SK-N-SH (cell line): ENCODE measurements around the gene STIP1. TPM values are rescaled to one million over a fixed set of nuclear protein-coding genes. Genes with fewer than 3 reads are reported as not detected.

Source experiments
- CTCF ChIA-PET: fragments of 300-600, 350-600 bp; formaldehyde crosslinking; extraction: SDS; loops from one replicate; lab custom pipeline; 2021; lab: Yijun Ruan, JAX
- POLR2A ChIA-PET: fragments of 350-600 bp; sonication (Branson Sonifier 250); formaldehyde crosslinking; extraction: SDS; loops from one replicate; lab custom pipeline; 2020; ENCODE audit warnings: antibody characterized with exemption, inconsistent platforms; lab: Yijun Ruan, JAX
- DNase-seq: peaks from one replicate; pipeline ENCODE4 v3.0.0; 2012
- H2AFZ ChIP-seq: fragments of 200-600 bp; sonication (generic); 2 replicates; pipeline ENCODE4 v1.8.1; 2016; ENCODE audit warnings: antibody characterized with exemption, mild to moderate bottlenecking, low read depth
- H3F3A ChIP-seq: fragments of 200-600 bp; sonication (generic); replicated peaks from 2 replicates; pipeline ENCODE3; 2016; ENCODE audit warnings: antibody characterized with exemption, mild to moderate bottlenecking; ENCODE audit not compliant: insufficient read depth
- H3K27ac ChIP-seq, 2 experiments: fragments of 200-500 bp in 1 of 2; fragments of 200-600 bp in 1 of 2; sonication (Bioruptor generic) in 1 of 2; sonication (generic), shearing (Covaris generic) in 1 of 2; 2 replicates each; pipeline versions ENCODE4 v1.5.1 to v1.6.1; 2014 to 2016; ENCODE audit warnings: low read depth in 2 of 2, inconsistent platforms in 1 of 2, low read length in 1 of 2, mild to moderate bottlenecking in 1 of 2, mixed read lengths in 1 of 2
- H3K27me3 ChIP-seq: fragments of 200-600 bp; sonication (generic), shearing (Covaris generic); 2 replicates; pipeline ENCODE4 v1.6.1; 2016; ENCODE audit warnings: mixed run types; ENCODE audit not compliant: insufficient read depth
- H3K36me3 ChIP-seq, 2 experiments: fragments of 200-500 bp in 1 of 2; fragments of 200-600 bp in 1 of 2; sonication (Bioruptor generic) in 1 of 2; sonication (generic) in 1 of 2; replicated peaks in 1 of 2; 2 replicates each; pipeline versions ENCODE3 to v1.5.1; 2014 to 2016; ENCODE audit warnings: low read length in 1 of 2, mild to moderate bottlenecking in 1 of 2; ENCODE audit not compliant: insufficient read depth in 2 of 2, control insufficient read depth in 1 of 2
- H3K4me1 ChIP-seq, 2 experiments: fragments of 200-500 bp in 1 of 2; fragments of 200-600 bp in 1 of 2; sonication (Bioruptor generic) in 1 of 2; sonication (generic), shearing (Covaris generic) in 1 of 2; 2 replicates each; pipeline versions ENCODE4 v1.5.1 to v1.6.1; 2014 to 2016; ENCODE audit warnings: low read depth in 1 of 2, low read length in 1 of 2, mixed run types in 1 of 2; ENCODE audit not compliant: insufficient read depth in 2 of 2, control insufficient read depth in 1 of 2
- H3K4me2 ChIP-seq: fragments of 200-600 bp; sonication (generic), shearing (Covaris generic); 2 replicates; pipeline ENCODE4 v1.6.1; 2017; ENCODE audit warnings: mixed run types
- H3K4me3 ChIP-seq, 2 experiments: fragments of 200-500 bp in 1 of 2; fragments of 200-600 bp in 1 of 2; sonication (Bioruptor generic) in 1 of 2; sonication (generic), shearing (Covaris generic) in 1 of 2; 2 replicates each; pipeline versions ENCODE4 v1.5.1 to v1.8.1; 2014 to 2016; ENCODE audit warnings: low read depth in 2 of 2, inconsistent platforms in 1 of 2, low read length in 1 of 2, mild to moderate bottlenecking in 1 of 2, mixed read lengths in 1 of 2, moderate library complexity in 1 of 2
- H3K79me2 ChIP-seq: fragments of 200-600 bp; sonication (generic); 2 replicates; pipeline ENCODE4 v1.8.1; 2017; ENCODE audit warnings: mild to moderate bottlenecking; ENCODE audit not compliant: insufficient read depth
- H3K9ac ChIP-seq: fragments of 200-600 bp; sonication (generic); 2 replicates; pipeline ENCODE4 v1.6.1; 2017; ENCODE audit warnings: mixed run types
- H3K9me2 ChIP-seq: fragments of 200-600 bp; sonication (generic); 2 replicates; pipeline ENCODE4 v1.6.1; 2017; ENCODE audit warnings: mixed run types
- H3K9me3 ChIP-seq: fragments of 200-600 bp; sonication (generic); 2 replicates; pipeline ENCODE4 v1.6.1; 2017; ENCODE audit warnings: mixed run types, mild to moderate bottlenecking, moderate library complexity
- H4K20me1 ChIP-seq: fragments of 200-600 bp; sonication (generic); 2 replicates; pipeline ENCODE4 v1.6.1; 2017; ENCODE audit warnings: mild to moderate bottlenecking, mixed run types; ENCODE audit not compliant: insufficient read depth
- JUND ChIP-seq: IDR thresholded peaks from 2 replicates; pipeline ENCODE4 v1.4.0; 2012
- NRF1 ChIP-seq: IDR thresholded peaks from 2 replicates; pipeline ENCODE4 v1.6.1; 2012; ENCODE audit warnings: low read depth, mild to moderate bottlenecking, low read length
- RAD21 ChIP-seq: IDR thresholded peaks from 2 replicates; pipeline ENCODE4 v1.6.1; 2012; ENCODE audit warnings: mild to moderate bottlenecking, low read length
- SIN3A ChIP-seq: IDR thresholded peaks from 2 replicates; pipeline ENCODE4 v1.6.1; 2012; ENCODE audit warnings: low read depth, mild to moderate bottlenecking, low read length, moderate library complexity, borderline replicate concordance
- SMC3 ChIP-seq: IDR thresholded peaks from 2 replicates; pipeline ENCODE4 v1.6.1; 2012; ENCODE audit warnings: low read depth, low read length, improper control_type of control experiment
- WGBS: methylation state at CpG from one replicate; pipeline ENCODE4 v1.1.6; 2017; ENCODE audit warnings: low lambda C conversion rate; 5-methylcytosine and 5-hydroxymethylcytosine counted together
- polyA plus RNA-seq, 3 experiments: library from polyadenylated mRNA; depleted of rRNA; stranded (reverse); fragments of >200 nt; gene quantifications; 2 replicates each; pipeline ENCODE4 v1.2.3, GENCODE V29; 2012
- TF ChIP-seq, protein P1 (sequence below): fragments of 200-600 bp; sonication (generic); IDR thresholded peaks from 2 replicates; pipeline ENCODE4 v1.6.1; 2017; ENCODE audit warnings: antibody characterized with exemption, mild to moderate bottlenecking, moderate library complexity
- TF ChIP-seq, protein P2 (sequence below): IDR thresholded peaks from 2 replicates; pipeline ENCODE4 v1.4.0; 2012; ENCODE audit warnings: low read depth

STIP1 gene
- polyA plus RNA-seq, 1 of the 3 experiments (the other 2 are of a cell fraction): 163 TPM

DNA sequence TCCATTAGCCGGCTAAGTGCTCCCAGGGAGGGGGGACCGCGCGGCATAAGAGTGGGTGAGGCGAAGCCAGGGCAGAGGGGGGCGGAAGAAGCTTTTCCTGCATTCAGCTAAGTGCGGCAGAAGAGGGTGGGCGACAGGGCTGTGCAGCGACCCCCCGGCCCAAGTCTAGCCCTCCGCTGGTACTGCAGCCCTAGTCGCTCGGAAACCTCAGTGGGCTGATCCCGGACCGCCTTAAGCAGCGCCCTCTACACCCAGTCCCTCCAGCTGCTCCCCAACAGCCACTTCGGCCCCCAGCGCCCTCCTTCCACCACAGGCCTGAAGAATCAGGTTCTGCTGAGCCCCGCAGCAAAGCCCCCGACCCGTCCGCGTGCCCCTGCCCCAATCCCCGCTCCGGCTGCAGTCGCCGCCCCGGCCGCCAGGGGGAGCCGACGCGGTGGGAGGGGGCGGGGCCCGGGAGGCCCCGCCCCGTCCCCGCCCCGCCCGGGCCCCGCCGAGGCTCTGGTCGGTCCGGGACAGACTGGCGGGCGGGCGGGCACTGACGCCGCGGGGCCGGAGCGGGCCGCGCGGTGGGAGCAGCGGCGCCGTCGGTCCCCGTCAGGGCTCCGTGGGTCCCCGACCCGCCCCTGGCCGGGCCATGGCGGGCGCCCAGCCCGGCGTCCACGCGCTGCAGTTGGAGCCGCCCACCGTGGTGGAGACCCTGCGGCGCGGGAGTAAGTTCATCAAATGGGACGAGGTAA, 65.2 kb downstream of the STIP1 start, which contains the start of gene PLCB3:
Gene PLCB3, plus strand, starts transcription at position 515 of the 737 bp plus-strand sequence. Its CDS starts 120 bp downstream, at position 635.
- peak within 1 kb of the TSS; percentile 32 to 81 for H3K27ac ChIP-seq
- peaks cover 8% of the 10 kb centered on the region for H3F3A ChIP-seq
- H3K36me3 ChIP-seq: peaks cover 4 to 18% of the 10 kb centered on the region in 2 experiments
- peak; percentile 96 for DNase-seq
- TF ChIP-seq JUND (no peak), SMC3 (peak; percentile 17)
- TF ChIP-seq, protein P1, sequence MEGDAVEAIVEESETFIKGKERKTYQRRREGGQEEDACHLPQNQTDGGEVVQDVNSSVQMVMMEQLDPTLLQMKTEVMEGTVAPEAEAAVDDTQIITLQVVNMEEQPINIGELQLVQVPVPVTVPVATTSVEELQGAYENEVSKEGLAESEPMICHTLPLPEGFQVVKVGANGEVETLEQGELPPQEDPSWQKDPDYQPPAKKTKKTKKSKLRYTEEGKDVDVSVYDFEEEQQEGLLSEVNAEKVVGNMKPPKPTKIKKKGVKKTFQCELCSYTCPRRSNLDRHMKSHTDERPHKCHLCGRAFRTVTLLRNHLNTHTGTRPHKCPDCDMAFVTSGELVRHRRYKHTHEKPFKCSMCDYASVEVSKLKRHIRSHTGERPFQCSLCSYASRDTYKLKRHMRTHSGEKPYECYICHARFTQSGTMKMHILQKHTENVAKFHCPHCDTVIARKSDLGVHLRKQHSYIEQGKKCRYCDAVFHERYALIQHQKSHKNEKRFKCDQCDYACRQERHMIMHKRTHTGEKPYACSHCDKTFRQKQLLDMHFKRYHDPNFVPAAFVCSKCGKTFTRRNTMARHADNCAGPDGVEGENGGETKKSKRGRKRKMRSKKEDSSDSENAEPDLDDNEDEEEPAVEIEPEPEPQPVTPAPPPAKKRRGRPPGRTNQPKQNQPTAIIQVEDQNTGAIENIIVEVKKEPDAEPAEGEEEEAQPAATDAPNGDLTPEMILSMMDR: peak; percentile 68
- peak within 1 kb of the TSS; percentile 51; the same call in 1 of the 2 replicates for H2AFZ ChIP-seq
- no peaks in the 10 kb centered on the region for H3K9me2 ChIP-seq
- WGBS: 0% methylated on average over 4 of the region's 75 CpGs
- no peaks in the 10 kb centered on the region for H3K27me3 ChIP-seq
- H3K4me2 ChIP-seq: peak within 1 kb of the TSS; percentile 96
- peaks cover 32% of the 10 kb centered on the region for H3K79me2 ChIP-seq
- H3K4me1 ChIP-seq: peaks cover 10 to 32% of the 10 kb centered on the region in 2 experiments; a peak in 2 of 4 replicates
- peak within 1 kb of the TSS; percentile 82 for H3K9ac ChIP-seq
- CTCF ChIA-PET: interaction anchor here (0.6 to 4.6 kb wide), 24 partner anchors 9 to 859 kb away, joined by 3 to 119 read pairs (median 6); partner anchors contain the start of genes BAD, COX8A, ESRRA and FKBP2
- H4K20me1 ChIP-seq: peaks cover 14% of the 10 kb centered on the region
- H3K4me3 ChIP-seq: peak within 1 kb of the TSS; percentile 88 to 90
- POLR2A ChIA-PET: interaction anchor here (1.2 to 12.4 kb wide), 3 partner anchors 9 to 19 kb away, joined by 4 to 112 read pairs (median 34); no protein-coding TSS in a partner anchor
- H3K9me3 ChIP-seq: no peaks in the 10 kb centered on the region

DNA sequence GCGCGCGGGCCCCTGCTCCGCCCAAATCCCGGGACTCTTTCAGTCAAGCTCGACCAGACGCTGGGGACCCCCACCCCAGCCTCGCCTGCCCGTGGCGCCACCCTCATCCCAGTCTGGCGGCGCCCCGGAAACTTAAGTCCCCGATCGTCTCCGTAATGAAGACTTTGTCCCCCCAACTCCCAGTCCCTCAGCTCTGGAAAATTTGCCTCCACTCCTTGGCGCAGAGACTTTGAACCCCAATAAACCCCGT, 65.7 kb downstream of the STIP1 start:
- Histone ChIP-seq H3K4me2 (peak overlapping the region; percentile 96), H4K20me1 (peaks cover 14% of the 10 kb centered on the region), H3K9me2 (no peaks in the 10 kb centered on the region), H3K4me3 (peak overlapping the region; percentile 88 to 90), H2AFZ (0 out of 2 replicates have a peak overlapping the region, but pooled peaks have one; percentile 51), H3K27me3 (no peaks in the 10 kb centered on the region), H3K9ac (peak overlapping the region; percentile 82), H3K9me3 (no peaks in the 10 kb centered on the region), H3K27ac (peak overlapping the region; percentile 32 to 70), H3F3A (peaks cover 8% of the 10 kb centered on the region), H3K4me1 (peaks cover 10 to 32% of the 10 kb centered on the region in 2 experiments; a peak in 2 of 4 replicates), H3K79me2 (peaks cover 30% of the 10 kb centered on the region), H3K36me3 (peaks cover 9 to 23% of the 10 kb centered on the region in 2 experiments)
- TF ChIP-seq, protein P2, sequence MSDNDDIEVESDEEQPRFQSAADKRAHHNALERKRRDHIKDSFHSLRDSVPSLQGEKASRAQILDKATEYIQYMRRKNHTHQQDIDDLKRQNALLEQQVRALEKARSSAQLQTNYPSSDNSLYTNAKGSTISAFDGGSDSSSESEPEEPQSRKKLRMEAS: 0 out of 2 replicates have a peak, but pooled peaks have one; percentile 27
- TF ChIP-seq SIN3A (no peak), NRF1 (no peak), RAD21 (no peak), JUND (no peak)
- ChIA-PET CTCF (interaction anchor here (0.6 to 4.6 kb wide), 22 partner anchors 9 to 1459 kb away, joined by 3 to 119 read pairs (median 6); partner anchors contain the start of genes BAD, COX8A, ESRRA and FKBP2), POLR2A (interaction anchor here (0.5 to 12.4 kb wide), 5 partner anchors 8 to 59 kb away, joined by 3 to 112 read pairs (median 4); no protein-coding TSS in a partner anchor)
- no peak for DNase-seq
- WGBS: 8% methylated on average over 6 of the region's 18 CpGs
